Gastrocnemius medialis (tissue), 4 donors: ENCODE measurements around the gene MEF2C. TPM values are rescaled to one million over a fixed set of nuclear protein-coding genes. Genes with fewer than 3 reads are reported as not detected.

Experiments
- ATAC-seq, 2 donors: fragments of 150-250 bp; one replicate each; pipeline ENCODE4 v1.9.1; 2016
- DNase-seq, 2 donors: peaks; one replicate each; pipeline ENCODE4 v3.0.0-alpha.2; 2019
- H3K27ac ChIP-seq, 4 donors: fragments of 200-600 bp; sonication (generic); 1 replicate in 1 of 4; 2 replicates in 3 of 4; pipeline ENCODE4 v1.5.1; 2016 to 2018; ENCODE audit warnings: mild to moderate bottlenecking in 2 of 4, moderate library complexity in 1 of 4
- H3K27me3 ChIP-seq, 3 donors: fragments of 200-600 bp; sonication (generic) in 2 of 3; 1 replicate in 1 of 3; 2 replicates in 2 of 3; pipeline versions ENCODE4 v1.5.1 to v1.6.0; 2016 to 2019; ENCODE audit warnings: mild to moderate bottlenecking in 1 of 3, moderate library complexity in 1 of 3
- H3K36me3 ChIP-seq, 2 donors: fragments of 200-600 bp; sonication (generic) in 1 of 2; one replicate each; pipeline ENCODE4 v1.5.1; 2017 to 2018
- H3K4me1 ChIP-seq, 2 donors: fragments of 200-600 bp; sonication (generic) in 1 of 2; one replicate each; pipeline ENCODE4 v1.5.1; 2016 to 2017; ENCODE audit warnings: mild to moderate bottlenecking in 2 of 2
- H3K4me3 ChIP-seq, 4 donors: fragments of 200-600 bp; sonication (generic) in 3 of 4; 1 replicate in 1 of 4; 2 replicates in 3 of 4; pipeline ENCODE4 v1.5.1; 2016 to 2019; ENCODE audit warnings: mild to moderate bottlenecking in 2 of 4
- H3K9me3 ChIP-seq, 3 donors: fragments of 200-600 bp; sonication (generic) in 2 of 3; 1 replicate in 1 of 3; 2 replicates in 2 of 3; pipeline ENCODE4 v1.5.1; 2016 to 2019
- POLR2A ChIP-seq, 2 donors: fragments of 450-650 bp; IDR thresholded peaks; one replicate each; pipeline ENCODE4 v1.6.1; 2017; ENCODE audit warnings: antibody characterized with exemption in 2 of 2, mild to moderate bottlenecking in 2 of 2, moderate library complexity in 2 of 2
- in situ Hi-C, 4 donors: fragments of 200-750 bp; cut with MboI; loops; one replicate each; pipeline versions ENCODE4 v1.15.0 to v1.8.0; 2017; ENCODE audit warnings: low sequenced_read_pairs in 4 of 4
- intact Hi-C: fragments of 100-400 bp; cut with DNase I; formaldehyde crosslinking; loops from one replicate; pipeline ENCODE4 v1.15.1; 2023; ENCODE audit warnings: low total_unique reads
- total RNA-seq, 4 donors: library from RNA; depleted of rRNA; stranded (reverse); fragments of >200 nt; gene quantifications; one replicate each; pipeline versions ENCODE4 v1.1.0 to v1.2.3, GENCODE V29; 2016
- TF ChIP-seq, protein P1 (sequence below), 5 experiments: fragments of 450-650 bp in 3 of 5; fragments of 200-600 bp in 2 of 5; sonication (generic) in 2 of 5; IDR thresholded peaks in 4 of 5; conservative IDR thresholded peaks in 1 of 5; 1 replicate in 4 of 5; 2 replicates in 1 of 5; pipeline ENCODE4 v1.5.1; 2016 to 2019; ENCODE audit warnings: antibody characterized with exemption in 5 of 5, mild to moderate bottlenecking in 3 of 5, moderate library complexity in 3 of 5

Gene MEF2C
- total RNA-seq, 4 donors from 2014 or later, result 63.8 to 192 (median 128) TPM

DNA sequence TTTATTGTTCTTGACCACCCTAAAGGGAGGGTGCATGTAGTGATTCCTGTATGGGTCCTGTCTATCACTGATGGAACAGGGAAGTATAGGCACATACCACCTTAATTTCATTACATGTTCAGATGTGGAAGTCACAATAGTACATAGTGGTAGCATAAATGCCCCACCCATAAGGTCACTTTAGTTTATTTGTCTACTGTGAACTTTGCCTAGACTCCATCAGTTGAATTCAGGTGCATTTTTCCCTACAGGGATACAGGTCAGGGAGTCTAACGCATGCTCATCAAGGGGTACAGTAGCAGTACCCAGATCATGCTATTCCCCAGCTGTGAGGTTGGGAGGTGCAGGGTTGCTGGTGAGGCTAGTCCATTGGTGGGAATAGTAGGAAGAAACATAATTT, 175.0 kb downstream of the MEF2C start:
- no peaks in the 10 kb centered on the region for H3K36me3 ChIP-seq
- no peak overlapping the region for H3K4me3 ChIP-seq
- no peak for TF ChIP-seq POLR2A (IDR thresholded peaks at IDR 0.05)
- TF ChIP-seq, protein P1, sequence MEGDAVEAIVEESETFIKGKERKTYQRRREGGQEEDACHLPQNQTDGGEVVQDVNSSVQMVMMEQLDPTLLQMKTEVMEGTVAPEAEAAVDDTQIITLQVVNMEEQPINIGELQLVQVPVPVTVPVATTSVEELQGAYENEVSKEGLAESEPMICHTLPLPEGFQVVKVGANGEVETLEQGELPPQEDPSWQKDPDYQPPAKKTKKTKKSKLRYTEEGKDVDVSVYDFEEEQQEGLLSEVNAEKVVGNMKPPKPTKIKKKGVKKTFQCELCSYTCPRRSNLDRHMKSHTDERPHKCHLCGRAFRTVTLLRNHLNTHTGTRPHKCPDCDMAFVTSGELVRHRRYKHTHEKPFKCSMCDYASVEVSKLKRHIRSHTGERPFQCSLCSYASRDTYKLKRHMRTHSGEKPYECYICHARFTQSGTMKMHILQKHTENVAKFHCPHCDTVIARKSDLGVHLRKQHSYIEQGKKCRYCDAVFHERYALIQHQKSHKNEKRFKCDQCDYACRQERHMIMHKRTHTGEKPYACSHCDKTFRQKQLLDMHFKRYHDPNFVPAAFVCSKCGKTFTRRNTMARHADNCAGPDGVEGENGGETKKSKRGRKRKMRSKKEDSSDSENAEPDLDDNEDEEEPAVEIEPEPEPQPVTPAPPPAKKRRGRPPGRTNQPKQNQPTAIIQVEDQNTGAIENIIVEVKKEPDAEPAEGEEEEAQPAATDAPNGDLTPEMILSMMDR (IDR thresholded peaks at IDR 0.05 in 4 of 5, conservative IDR thresholded peaks at IDR 0.05 in 1 of 5), result no peak
- no peak overlapping the region for H3K27ac ChIP-seq
- in situ Hi-C loops, result loop anchor here in 3 of 4 donors (25.0 kb wide), 4 partner anchors 354 to 1704 kb away; partner anchors contain the start of gene CETN3 (in 1 of the 3)
- no peaks in the 10 kb centered on the region for H3K4me1 ChIP-seq
- no peaks in the 10 kb centered on the region for H3K27me3 ChIP-seq
- intact Hi-C loops, result no loop called here
- no peaks in the 10 kb centered on the region for H3K9me3 ChIP-seq
- peak in 1 of 2 donors; percentile 22 for ATAC-seq
- DNase-seq, result no peak

DNA sequence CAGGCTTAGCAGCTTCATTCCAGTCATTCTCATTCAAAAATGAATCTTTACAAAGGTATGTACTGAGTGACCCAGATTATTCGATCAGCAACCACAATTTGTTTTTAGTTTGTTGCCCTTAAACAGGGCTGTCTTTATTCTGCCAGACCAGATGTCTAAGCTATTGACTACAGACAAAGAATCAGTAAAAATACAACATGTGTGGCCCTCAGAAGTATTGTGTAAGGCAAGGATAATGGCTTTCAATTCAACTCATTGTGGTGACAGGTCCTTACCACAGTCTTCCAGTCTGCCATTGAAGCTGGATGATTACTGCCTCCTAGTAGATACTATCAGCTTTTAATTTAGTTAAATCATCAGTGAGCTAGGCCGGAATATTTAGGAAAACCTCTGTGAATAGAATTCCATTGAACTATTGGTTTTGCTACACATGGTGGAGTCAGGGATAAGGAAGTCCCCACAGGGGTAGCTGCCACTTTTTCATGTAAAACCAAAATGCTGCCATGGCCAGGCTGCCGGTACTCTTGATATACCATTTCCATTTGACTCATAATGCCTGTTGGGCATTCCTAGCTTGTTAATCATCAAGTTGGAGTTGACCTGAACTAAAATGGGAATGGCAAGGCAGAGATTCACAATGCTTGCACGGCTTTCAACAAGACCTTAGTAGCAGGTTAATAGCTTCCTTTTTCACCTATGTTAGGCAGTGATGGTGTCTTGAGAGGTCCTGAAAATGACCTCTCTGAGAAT, 175.6 kb downstream of the MEF2C start:
- Histone ChIP-seq H3K27me3 (peaks cover 0 to 3% (median 0%) of the 10 kb centered on the region in 3 donors), H3K4me3 (no peak overlapping the region), H3K36me3 (no peaks in the 10 kb centered on the region), H3K4me1 (no peaks in the 10 kb centered on the region), H3K27ac (no peak overlapping the region), H3K9me3 (no peaks in the 10 kb centered on the region)
- TF ChIP-seq, protein P1 (IDR thresholded peaks at IDR 0.05 in 4 of 5, conservative IDR thresholded peaks at IDR 0.05 in 1 of 5), result no peak
- no peak for TF ChIP-seq POLR2A (IDR thresholded peaks at IDR 0.05)
- ATAC-seq (peak; percentile 39 to 51), DNase-seq (no peak)
- intact Hi-C loops (no loop called here), in situ Hi-C loops (loop anchor here in 3 of 4 donors (25.0 kb wide), 4 partner anchors 355 to 1705 kb away; partner anchors contain the start of gene CETN3 (in 1 of the 3))

DNA sequence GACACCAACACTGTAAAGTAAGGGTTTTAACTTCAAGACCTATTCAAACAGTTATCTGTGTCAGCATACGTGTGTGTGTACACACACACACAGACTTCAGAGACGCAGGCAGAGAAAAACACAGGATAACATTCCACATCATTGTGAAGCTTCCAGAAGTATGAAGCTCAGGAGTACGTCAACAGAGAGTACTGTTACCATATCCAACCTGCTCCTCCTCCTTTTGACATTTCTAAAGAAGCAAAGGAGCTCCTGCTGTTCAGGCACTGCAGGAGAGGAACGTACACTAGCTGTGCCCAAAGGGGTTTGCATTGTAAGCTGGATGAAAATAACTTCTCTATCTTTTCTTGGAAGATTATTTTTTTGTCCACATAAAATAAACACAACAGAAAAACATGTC, 180.7 kb downstream of the MEF2C start:
- TF ChIP-seq, protein P1 (IDR thresholded peaks at IDR 0.05 in 4 of 5, conservative IDR thresholded peaks at IDR 0.05 in 1 of 5), result no peak
- no peak for TF ChIP-seq POLR2A (IDR thresholded peaks at IDR 0.05)
- Histone ChIP-seq H3K27ac (no peak overlapping the region), H3K36me3 (no peaks in the 10 kb centered on the region), H3K4me1 (no peaks in the 10 kb centered on the region), H3K9me3 (no peaks in the 10 kb centered on the region), H3K4me3 (no peak overlapping the region), H3K27me3 (peaks cover 22 to 32% (median 31%) of the 10 kb centered on the region in 3 donors)
- no peak for DNase-seq
- ATAC-seq, result no peak
- in situ Hi-C loops, result loop anchor here in 3 of 4 donors (25.0 kb wide), 4 partner anchors 360 to 1710 kb away; partner anchors contain the start of gene CETN3 (in 1 of the 3)
- intact Hi-C loops, result no loop called here

DNA sequence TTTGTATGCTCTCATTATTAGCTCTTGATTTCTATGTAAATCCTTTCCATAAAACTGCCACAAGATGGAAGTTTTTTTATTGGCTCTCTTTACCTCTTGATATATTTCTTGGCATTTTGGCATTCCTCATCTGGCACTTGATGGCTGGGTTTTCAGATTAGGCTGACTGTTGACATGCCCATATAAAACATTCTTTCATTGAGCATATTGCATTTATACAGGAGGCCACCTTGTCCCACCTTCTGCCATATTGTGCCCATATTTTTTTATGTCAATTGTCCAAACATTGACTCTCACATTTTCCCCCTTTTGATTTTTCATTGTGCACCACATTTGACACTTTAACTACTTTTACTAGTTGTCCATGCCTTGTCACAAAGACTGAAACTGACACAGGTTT, 182.9 kb downstream of the MEF2C start:
- H3K4me1 ChIP-seq, result no peaks in the 10 kb centered on the region
- intact Hi-C loops (no loop called here), in situ Hi-C loops (loop anchor here in 3 of 4 donors (25.0 kb wide), 4 partner anchors 362 to 1712 kb away; partner anchors contain the start of gene CETN3 (in 1 of the 3))
- no peak for TF ChIP-seq POLR2A (IDR thresholded peaks at IDR 0.05)
- TF ChIP-seq, protein P1 (IDR thresholded peaks at IDR 0.05 in 4 of 5, conservative IDR thresholded peaks at IDR 0.05 in 1 of 5), result no peak
- no peak overlapping the region for H3K4me3 ChIP-seq
- H3K36me3 ChIP-seq, result no peaks in the 10 kb centered on the region
- ATAC-seq (no peak), DNase-seq (no peak)
- H3K9me3 ChIP-seq, result no peaks in the 10 kb centered on the region
- peaks cover 44 to 53% (median 50%) of the 10 kb centered on the region in 3 donors for H3K27me3 ChIP-seq
- H3K27ac ChIP-seq, result no peak overlapping the region
